Inferior parietal cortex (tissue), 1 donor: Measurements from ENCODE around the gene MACROD1.
A peak's percentile ranks its signal among the peaks of the same experiment; 100 is the strongest.
"Not testable (repeated sequence)": the region's sequence is repeated elsewhere in the genome, so short reads cannot be mapped to it uniquely, and the experiment has no call there.

Source experiments
- DNase-seq: peaks from one replicate; pipeline ENCODE4 v3.0.0-alpha.2; 2016; ENCODE audit errors: extremely low spot score

The MACROD1 gene

GRCh38 chr11:63999349-64000025 lies 166.4 kb downstream of the MACROD1 start:
- DNase-seq: no peak

GRCh38 chr11:63998558-63999348 lies 167.2 kb downstream of the MACROD1 start:
- no peak for DNase-seq

- no peak for DNase-seq
Measured at GRCh38 chr11:63997801-63998337, 168.0 kb downstream of the MACROD1 start.

- no peak for DNase-seq
Measured at GRCh38 chr11:63997104-63997700, 168.7 kb downstream of the MACROD1 start.

GRCh38 chr11:63996512-63996911 lies 169.4 kb downstream of the MACROD1 start:
- no peak for DNase-seq

GRCh38 chr11:63993993-63994392 lies 171.9 kb downstream of the MACROD1 start:
- no peak for DNase-seq

- DNase-seq: no peak
Measured at GRCh38 chr11:63993100-63993499, 172.8 kb downstream of the MACROD1 start.

- DNase-seq: no peak
Measured at GRCh38 chr11:63991558-63991957, 174.4 kb downstream of the MACROD1 start.

GRCh38 chr11:63986932-63987513 lies 178.9 kb downstream of the MACROD1 start:
- DNase-seq: no peak

- peak; percentile 89 for DNase-seq
Measured at GRCh38 chr11:63986156-63986931, 179.6 kb downstream of the MACROD1 start, which contains the start of gene OTUB1. OTUB1 (plus strand) TSS chr11:63986438; CDS start chr11:63986457, 19 bp downstream.

- DNase-seq: no peak
Measured at GRCh38 chr11:63985812-63986155, 180.1 kb downstream of the MACROD1 start.

- DNase-seq: no peak
Measured at GRCh38 chr11:63979426-63979825, 186.5 kb downstream of the MACROD1 start.

- no peak for DNase-seq
Measured at GRCh38 chr11:63978551-63979239, 187.2 kb downstream of the MACROD1 start.

GRCh38 chr11:63974259-63975143 lies 191.4 kb downstream of the MACROD1 start, which contains the start of gene COX8A:
COX8A (plus strand) TSS chr11:63974620; CDS start chr11:63974681, 61 bp downstream.
- DNase-seq: peak; percentile 100

GRCh38 chr11:63973912-63974258 lies 192.0 kb downstream of the MACROD1 start:
- not testable (repeated sequence) for DNase-seq

- no peak for DNase-seq
Measured at GRCh38 chr11:63970902-63971301, 195.0 kb downstream of the MACROD1 start.

- no peak for DNase-seq
Measured at GRCh38 chr11:63969461-63969860, 196.5 kb downstream of the MACROD1 start.

- no peak for DNase-seq
Measured at GRCh38 chr11:63966444-63966843, 199.5 kb downstream of the MACROD1 start.

GRCh38 chr11:63963895-63964294 lies 202.0 kb downstream of the MACROD1 start:
- DNase-seq: not testable (repeated sequence)
